GM19455 (cell line): ENCODE results near the gene TTLL5.
"Not testable (repeated sequence)": the region's sequence is repeated elsewhere in the genome, so short reads cannot be mapped to it uniquely, and the experiment has no call there.

Experiments
- ATAC-seq: cut with Tn5 transposase; IDR thresholded peaks from one replicate; pipeline ENCODE4 v1.9.1; 2021; ENCODE audit not compliant: unreplicated experiment

Gene TTLL5

DNA sequence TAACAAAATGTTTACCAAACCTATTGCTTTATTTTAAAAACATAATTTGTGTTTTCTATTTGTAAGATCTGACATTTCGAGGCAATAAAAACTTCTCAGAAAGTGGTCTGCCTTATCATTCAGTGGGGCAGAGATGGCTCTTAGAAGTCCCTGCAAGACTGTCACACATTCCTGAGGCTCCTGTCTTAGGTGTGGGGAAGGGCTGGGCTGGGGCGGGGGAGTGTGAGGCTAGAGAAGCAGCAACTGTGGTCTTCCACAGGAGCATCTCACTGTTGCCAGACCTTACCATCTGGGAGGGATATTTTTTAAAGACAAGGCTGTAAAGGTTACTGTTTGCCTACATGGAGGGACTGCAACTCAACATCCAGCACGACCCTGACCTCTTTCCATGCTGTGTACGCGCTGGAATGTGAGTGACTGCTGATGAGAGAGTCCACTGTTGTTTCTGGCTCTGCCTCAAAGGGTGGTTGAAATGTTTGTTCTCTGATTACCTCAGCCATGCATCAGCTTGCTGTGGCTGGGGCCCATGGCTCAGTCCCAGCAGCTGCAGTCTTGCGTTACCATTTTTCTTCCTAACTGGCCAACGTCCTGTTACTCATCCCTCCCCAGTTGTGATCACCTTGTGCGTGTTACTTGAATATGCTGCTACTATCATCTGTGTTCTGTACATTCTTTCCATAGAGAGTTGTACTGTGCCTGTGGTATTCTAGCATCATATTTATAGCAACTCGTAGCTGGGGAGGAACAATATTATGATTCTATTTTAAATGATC, 12.8 kb upstream of the TTLL5 start:
- no peak for ATAC-seq

- ATAC-seq: no peak
These were observed 11.7 kb upstream of the TTLL5 start for GRCh38 chr14:75649337-75649736.

GRCh38 chr14:75649773-75650172, 11.3 kb upstream of the TTLL5 start:
- ATAC-seq: no peak

DNA sequence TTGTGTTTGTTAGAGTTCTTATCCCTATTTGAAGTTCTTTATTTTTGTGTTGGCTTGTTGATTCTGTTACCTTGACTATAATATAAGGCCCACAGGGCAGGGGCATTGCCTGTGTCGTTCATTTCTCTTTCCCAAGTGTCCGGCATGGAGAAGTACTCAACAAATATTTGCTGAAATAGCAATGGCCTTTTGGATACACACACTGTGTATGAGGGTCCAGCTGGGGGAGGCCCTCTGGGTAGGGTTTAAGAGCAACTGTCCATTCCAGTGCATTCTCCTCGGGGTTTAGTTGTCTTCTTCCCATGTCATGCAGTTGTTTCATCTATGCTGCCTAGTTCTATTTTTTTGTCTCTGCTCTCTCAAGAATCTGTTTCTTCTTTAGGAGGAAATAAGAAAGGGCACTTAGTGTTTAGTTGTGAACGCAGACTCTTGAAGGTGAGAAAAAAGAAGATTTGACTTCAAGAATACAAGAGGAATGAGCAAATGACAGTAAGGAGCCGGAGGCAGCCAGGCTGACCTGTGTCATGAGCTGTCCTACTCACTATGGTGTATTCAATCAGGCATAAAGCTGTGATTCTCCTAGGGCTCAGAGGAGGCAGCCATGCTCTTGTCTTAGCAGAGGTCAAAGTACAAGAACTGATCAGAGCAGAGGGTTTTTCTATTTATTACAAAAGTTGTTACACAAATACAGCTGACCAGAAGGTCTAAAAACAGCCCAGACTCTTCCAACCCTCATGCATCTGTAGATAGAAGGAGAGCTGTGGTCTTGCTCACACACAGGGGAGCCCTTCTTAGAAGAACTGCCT, 10.6 kb upstream of the TTLL5 start:
- no peak for ATAC-seq

- ATAC-seq: no peak
These were observed 7.5 kb upstream of the TTLL5 start for GRCh38 chr14:75653563-75653962.

DNA sequence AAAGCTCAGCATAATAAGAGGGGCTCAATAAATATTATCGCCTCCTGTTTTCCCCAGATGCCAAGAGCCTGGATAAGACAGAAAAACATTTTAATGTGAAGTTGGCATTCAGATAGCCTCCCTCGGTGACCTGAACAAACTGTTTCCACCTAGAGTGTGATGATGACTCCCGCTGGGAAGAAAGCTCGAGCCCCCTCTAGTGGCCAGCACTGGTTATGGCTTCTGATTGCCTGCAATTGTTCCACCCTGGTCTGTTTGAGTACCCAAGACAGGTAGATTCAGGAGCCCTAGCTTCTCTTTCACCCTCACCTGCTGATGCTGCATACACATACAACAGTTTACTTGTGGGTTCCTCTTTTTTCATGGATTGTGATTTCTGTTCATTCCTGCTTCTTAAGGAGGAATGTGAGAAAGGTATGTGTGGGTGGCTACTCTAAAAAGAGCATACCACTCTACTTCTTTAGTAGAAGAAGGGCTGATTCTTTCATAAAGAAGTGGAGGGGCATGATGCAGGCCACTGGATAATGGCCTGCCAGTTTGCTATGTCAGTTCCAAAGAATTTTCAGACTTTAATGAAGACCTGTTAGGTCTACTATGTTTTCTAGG, 6.8 kb upstream of the TTLL5 start:
- no peak for ATAC-seq

DNA sequence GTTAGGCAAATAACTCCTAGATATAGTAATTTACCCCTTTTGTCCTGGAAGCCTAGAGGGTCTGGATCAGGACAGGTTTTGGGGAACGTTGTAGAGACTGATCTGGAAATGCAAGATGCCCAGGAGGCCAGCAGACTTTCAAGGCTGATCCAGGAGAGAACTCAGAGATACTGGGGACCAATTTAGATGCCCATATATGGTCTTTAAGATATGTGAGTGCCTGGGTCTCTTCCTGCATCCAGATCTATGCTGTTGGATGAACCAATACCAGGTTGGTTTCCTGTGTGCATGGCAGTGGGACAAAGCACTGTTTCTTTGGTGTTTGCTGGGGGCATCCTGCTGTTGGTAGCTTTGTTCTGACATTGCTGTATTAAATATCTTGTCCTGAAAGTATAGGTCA, 5.8 kb upstream of the TTLL5 start:
- ATAC-seq: no peak

DNA sequence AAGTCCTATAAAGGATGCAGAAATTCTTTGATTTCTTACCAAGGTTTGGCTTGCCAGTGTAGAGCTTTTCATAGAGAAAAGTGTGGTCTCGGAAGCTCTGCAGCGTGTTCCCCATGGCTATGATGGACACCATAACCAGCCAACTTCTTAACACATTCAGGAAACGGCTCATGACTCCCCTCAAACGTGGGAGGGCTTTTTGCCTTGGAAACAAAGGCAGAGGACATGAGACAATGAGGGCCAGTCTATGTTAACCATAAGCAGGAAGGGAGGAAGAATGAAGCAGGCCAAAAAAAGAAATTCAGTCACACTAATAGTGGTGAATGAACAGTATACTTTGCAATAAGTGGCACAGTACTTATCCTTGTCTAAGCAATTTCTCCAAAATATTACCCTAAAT, 3.7 kb upstream of the TTLL5 start:
- ATAC-seq: no peak

DNA sequence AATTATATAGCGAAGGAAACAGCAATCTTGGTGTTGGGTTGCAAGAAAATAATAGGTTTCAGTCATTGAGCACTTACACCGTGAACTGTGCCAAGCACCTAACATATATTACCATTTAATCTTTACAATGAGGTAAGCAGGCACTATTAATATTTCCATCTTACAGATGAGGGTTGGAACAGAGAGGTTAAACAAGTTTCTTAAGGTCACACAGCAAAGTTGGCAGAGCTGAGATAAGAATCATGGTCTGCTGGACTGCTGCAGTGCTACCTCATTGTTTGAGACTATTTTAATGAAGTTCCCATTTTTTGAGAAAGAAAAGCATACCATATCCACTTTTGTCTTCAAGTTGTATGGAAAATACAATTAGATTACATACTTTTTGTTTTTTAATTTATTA, 2.1 kb upstream of the TTLL5 start:
- no peak for ATAC-seq

GRCh38 chr14:75660238-75660629, 812 bp upstream of the TTLL5 start:
- ATAC-seq: no peak

DNA sequence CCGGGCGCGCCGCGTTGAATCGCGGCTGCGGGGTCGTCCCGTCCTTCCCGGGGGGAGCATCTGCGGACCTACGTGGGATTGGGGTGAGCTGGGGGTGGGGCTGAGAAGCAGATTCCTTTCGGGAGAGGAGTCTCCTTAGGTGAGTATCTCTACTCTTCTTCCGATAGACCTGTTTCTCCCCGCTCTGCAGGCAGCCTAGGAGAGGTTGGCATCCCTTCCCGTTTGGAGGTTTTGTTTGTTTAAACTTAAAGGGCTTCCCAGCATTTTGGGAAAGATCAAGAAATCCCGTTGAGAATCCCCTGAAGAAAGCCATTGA, 411 bp downstream of the TTLL5 start:
- peak; percentile 8 for ATAC-seq

DNA sequence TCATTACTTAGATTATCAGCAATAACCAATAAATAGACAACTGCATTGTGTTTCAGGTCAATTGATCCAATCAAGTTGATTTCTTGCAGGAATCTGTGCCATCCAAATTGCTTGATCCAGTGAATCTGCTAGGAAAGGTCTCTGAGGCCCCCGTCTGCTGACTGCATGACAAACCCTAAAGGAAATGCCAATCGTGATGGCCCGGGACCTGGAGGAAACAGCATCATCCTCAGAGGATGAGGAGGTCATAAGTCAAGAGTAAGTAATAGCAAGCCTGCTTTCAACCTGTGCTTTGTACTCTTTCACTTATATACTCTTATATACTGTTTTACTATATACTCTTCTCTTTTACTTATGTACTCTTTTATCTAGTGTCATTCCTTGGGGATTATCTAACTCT, 1.9 kb downstream of the TTLL5 start:
- no peak for ATAC-seq

DNA sequence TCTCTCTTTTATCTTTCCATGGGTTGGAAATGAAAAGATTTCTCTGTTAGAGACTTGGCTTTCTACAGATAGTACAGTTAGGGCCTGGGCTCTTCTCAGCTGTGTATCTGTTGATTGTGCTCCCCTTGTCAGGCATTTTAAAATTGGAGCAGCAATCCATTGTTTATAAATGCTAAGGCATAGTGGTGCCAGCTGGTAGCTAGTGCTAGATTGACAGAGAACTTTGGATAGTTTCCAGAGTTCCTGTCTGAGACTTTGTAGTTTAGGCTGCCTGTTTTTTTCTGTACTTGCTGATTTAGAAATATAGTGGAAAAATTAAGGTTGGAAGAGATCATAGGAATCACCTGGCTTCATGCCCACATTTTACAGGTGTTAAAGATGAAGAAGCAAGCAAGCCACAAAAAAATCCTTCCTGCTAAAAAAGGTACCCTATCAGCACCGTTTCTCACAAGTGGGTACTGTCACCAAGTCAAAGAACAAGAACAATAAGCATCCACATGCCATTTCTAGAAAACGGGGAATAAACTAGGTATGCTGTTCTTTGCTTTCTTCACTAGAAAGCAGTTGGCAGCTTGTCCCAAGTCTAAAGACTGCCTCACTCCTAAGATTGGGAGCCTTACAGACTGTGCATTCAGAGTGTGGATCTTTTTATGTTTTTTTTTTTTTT, 6.2 kb downstream of the TTLL5 start:
- no peak for ATAC-seq

DNA sequence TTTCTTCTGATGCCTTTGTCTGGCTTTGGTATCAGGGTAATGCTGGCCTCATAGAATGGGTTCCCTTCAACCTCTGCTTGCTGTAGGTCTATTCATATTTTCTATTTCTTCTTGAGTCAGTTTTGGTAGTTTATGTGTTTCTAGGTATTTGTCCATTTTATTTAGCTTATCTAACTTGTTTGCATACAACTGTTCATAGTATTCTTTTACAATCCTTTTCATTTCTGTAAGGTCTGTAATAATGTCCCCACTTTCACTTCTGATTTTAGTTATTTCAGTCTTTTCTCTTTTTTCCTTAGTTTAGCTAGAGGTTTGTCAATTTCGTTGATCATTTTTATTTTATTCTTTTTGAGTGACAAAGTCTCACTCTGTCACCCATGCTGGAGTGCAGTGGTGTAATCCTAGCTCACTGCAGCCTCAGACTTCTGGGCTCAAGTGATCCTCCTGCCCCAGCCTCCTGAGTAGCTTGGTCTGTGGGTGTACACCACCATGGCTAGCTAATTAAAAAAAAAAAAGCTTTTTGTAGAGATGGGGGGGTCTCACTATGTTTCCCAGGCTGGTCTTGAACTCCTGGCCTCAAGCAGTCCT, 11.7 kb downstream of the TTLL5 start:
- ATAC-seq: no peak

GRCh38 chr14:75673345-75674035, 12.4 kb downstream of the TTLL5 start:
- ATAC-seq: no peak

- no peak for ATAC-seq
These were observed 14.4 kb downstream of the TTLL5 start for GRCh38 chr14:75675265-75675960.

DNA sequence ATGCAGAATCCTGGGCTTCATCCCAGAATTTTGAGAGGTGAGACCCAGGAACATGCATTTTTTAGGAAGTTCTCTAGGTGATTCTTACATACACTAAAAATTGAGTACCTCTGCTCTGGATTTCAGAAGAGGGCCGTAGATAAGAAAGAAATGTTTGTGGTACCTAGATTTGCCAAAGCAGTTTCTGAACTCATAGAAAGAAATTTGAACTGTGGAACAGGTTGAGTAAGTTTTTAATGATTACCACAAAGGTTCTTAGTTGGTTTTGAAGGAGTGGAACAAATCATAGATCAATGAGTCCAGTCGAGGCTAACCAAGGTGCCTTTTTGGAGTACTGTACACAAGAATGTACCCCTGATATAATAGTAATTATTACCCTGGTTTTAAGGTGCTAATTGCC, 24.9 kb downstream of the TTLL5 start:
- no peak for ATAC-seq

DNA sequence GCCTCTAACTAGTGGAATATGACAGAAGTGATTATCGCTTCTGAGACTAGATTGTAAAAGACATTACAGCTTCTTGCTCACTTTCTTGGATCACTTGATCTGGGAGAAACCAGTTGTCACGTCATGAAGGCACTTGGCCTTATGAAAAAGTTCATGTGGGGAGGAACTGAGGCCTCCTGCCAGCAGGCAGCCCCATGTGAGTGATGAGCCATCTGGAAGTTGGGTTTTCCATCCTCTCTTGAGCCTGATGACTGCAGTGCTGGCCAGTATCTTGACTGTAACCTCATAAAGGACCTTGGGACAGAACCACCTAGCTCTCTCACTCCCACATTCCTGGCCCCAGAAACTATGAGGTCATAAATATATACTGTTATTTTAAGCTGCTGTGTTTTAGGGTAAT, 28.0 kb downstream of the TTLL5 start:
- ATAC-seq: no peak

DNA sequence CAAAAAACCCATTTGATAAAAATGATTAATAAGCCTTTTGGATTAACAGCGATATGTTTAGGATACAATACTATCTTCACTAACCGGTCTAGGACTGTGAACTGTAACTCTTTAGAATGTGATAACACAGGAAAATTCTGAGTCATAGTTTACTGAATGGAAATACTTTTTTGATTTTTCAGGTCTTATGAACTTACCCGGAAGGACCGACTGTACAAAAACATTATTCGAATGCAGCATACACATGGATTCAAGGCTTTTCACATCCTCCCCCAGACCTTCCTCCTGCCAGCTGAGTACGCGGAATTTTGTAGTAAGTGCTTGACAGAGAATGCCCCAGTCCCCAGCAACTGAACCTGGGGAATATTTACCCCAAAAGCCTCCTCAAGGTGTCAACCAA, 29.0 kb downstream of the TTLL5 start:
- ATAC-seq: no peak

DNA sequence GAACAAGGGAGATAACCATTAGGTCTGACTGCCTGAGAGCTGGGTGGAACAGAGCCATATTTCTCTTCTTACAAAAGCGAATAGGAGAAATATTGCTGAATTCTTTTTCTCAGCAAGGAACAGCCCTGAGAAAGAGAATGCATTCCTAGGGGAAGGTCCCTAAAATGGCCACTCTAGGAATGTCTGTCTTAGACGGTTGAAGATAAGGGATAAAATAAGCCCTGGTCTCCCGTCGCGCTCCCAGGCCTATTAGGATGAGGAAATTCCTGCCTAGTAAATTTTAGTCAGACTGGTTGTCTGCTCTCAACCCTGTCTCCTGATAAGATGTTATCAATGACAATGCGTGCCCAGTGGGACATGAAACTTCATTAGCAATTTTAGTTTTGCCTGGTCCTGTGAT, 34.0 kb downstream of the TTLL5 start:
- not testable (repeated sequence) for ATAC-seq
